ENCODE results near the gene SMIM28.
"Not testable (repeated sequence)": the region's sequence is repeated elsewhere in the genome, so short reads cannot be mapped to it uniquely, and the experiment has no call there.

DNA sequence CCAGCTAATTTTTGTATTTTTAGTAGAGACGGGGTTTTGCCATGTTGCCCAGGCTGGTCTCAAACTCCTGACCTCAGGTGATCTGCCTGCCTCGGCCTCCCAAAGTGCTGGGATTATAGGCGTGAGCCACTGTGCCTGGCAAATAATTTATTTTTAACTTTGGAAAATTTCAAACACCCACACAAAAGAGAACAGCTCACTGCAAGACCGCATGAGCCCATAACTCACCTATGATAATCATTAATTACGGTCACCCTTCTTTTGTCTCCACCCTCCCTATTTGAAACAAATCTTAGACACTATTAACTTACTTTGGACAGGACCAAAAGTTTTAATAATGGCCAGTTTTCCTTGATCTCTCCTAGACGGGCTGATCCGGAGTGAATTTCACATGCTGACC, 47.6 kb downstream of the SMIM28 start:
- TF ChIP-seq, protein P1, sequence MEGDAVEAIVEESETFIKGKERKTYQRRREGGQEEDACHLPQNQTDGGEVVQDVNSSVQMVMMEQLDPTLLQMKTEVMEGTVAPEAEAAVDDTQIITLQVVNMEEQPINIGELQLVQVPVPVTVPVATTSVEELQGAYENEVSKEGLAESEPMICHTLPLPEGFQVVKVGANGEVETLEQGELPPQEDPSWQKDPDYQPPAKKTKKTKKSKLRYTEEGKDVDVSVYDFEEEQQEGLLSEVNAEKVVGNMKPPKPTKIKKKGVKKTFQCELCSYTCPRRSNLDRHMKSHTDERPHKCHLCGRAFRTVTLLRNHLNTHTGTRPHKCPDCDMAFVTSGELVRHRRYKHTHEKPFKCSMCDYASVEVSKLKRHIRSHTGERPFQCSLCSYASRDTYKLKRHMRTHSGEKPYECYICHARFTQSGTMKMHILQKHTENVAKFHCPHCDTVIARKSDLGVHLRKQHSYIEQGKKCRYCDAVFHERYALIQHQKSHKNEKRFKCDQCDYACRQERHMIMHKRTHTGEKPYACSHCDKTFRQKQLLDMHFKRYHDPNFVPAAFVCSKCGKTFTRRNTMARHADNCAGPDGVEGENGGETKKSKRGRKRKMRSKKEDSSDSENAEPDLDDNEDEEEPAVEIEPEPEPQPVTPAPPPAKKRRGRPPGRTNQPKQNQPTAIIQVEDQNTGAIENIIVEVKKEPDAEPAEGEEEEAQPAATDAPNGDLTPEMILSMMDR (conservative IDR thresholded peaks at IDR 0.05; ENCODE audit: low read length), result not testable (repeated sequence)
- not testable (repeated sequence) for TF ChIP-seq EZH2phosphoT487 (IDR thresholded peaks at IDR 0.05; ENCODE audit: borderline replicate concordance)

Measured in Loucy (cell line).